ENCODE results near the gene HLA-DQB2. TPM values are rescaled to one million over a fixed set of nuclear protein-coding genes. Genes with fewer than 3 reads are reported as not detected.
"Not testable (repeated sequence)": the region's sequence is repeated elsewhere in the genome, so short reads cannot be mapped to it uniquely, and the experiment has no call there.

HLA-DQB2 gene
- polyA plus RNA-seq, 2 donors: 0.51 to 11.9 TPM

DNA sequence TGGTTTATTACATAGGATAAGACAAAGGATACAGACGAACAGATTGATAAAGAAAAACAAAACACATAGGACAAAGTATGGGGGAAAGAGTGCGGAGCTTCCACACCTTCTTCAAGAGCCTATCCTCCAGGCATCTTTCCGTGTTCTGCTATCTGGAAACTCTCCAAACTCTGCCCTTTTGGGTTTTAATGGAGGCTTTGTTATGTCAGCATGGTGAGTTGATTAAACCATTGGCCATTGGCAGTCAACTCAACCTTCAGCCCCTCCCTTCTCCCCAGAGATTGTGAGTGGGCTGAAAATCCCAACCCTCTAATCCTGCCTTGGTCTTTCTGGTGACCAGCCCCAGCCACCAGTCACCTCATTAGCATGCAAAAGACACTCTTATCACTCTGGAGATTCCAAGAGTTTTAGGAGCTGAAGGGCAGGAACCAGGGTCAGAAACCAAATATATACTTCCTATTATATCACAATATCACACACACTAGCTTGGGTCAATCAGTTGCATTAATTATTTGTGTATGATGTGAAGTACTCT, 29.6 kb upstream of the HLA-DQB2 start:
- WGBS, 2 donors: 77 to 82% methylated on average over 3 of the region's 3 CpGs
- H3K36me3 ChIP-seq (ENCODE audit: control insufficient read depth in 2 of 2, insufficient read depth in 2 of 2, low read length in 1 of 2): no peaks in the 10 kb centered on the region

DNA sequence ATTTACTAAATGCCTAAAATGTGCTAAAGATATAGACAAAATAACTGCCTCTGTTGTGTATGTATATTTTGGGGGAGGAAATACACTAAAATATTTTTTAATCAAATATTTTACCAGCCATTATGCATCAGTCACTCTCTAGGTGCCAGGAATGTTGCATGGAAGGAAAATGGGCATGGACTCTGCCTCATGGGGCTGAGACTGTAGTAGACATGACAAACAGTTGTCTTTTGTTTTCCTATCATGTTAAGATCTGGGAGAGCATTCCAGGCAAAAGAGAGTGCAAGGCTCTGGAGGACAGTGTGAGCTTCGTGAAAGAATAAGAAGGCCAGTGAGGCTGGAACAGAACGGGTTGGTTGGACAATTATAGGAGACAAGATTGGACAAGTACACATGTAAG, 27.0 kb upstream of the HLA-DQB2 start:
- H3K4me1 ChIP-seq (ENCODE audit: control insufficient read depth in 2 of 2, insufficient read depth in 2 of 2, low read length in 1 of 2): no peaks in the 10 kb centered on the region
- no peak overlapping the region for H3K27ac ChIP-seq (ENCODE audit: low read depth in 2 of 2, low read length in 1 of 2)
- H3K27me3 ChIP-seq (ENCODE audit: control insufficient read depth in 1 of 2, insufficient read depth in 2 of 2, low read length in 2 of 2): peaks cover 0 to 5% of the 10 kb centered on the region in 2 donors
- H3K9me3 ChIP-seq (ENCODE audit: control insufficient read depth in 2 of 2, insufficient read depth in 1 of 2, low read depth in 1 of 2, low read length in 1 of 2): no peaks in the 10 kb centered on the region
- no peaks in the 10 kb centered on the region for H3K36me3 ChIP-seq (ENCODE audit: control insufficient read depth in 2 of 2, insufficient read depth in 2 of 2, low read length in 1 of 2)
- H3K4me3 ChIP-seq (ENCODE audit: low read depth in 1 of 2, low read length in 2 of 2): no peak overlapping the region
- WGBS, 2 donors: 38 to 39% methylated on average over 2 of the region's 2 CpGs

More for the DNA sequence above, 29.6 kb upstream of the HLA-DQB2 start:
- no peaks in the 10 kb centered on the region for H3K4me1 ChIP-seq (ENCODE audit: control insufficient read depth in 2 of 2, insufficient read depth in 2 of 2, low read length in 1 of 2)
- H3K27ac ChIP-seq (ENCODE audit: low read depth in 2 of 2, low read length in 1 of 2): no peak overlapping the region
- no peaks in the 10 kb centered on the region for H3K9me3 ChIP-seq (ENCODE audit: control insufficient read depth in 2 of 2, insufficient read depth in 1 of 2, low read depth in 1 of 2, low read length in 1 of 2)
- no peak overlapping the region for H3K4me3 ChIP-seq (ENCODE audit: low read depth in 1 of 2, low read length in 2 of 2)
- peaks cover 0 to 5% of the 10 kb centered on the region in 2 donors for H3K27me3 ChIP-seq (ENCODE audit: control insufficient read depth in 1 of 2, insufficient read depth in 2 of 2, low read length in 2 of 2)

GRCh38 chr6:32785781-32786533, 22.6 kb upstream of the HLA-DQB2 start:
- H3K27me3 ChIP-seq (ENCODE audit: control insufficient read depth in 1 of 2, insufficient read depth in 2 of 2, low read length in 2 of 2): no peaks in the 10 kb centered on the region
- no peak overlapping the region for H3K4me3 ChIP-seq (ENCODE audit: low read depth in 1 of 2, low read length in 2 of 2)
- H3K4me1 ChIP-seq (ENCODE audit: control insufficient read depth in 2 of 2, insufficient read depth in 2 of 2, low read length in 1 of 2): no peaks in the 10 kb centered on the region
- no peaks in the 10 kb centered on the region for H3K9me3 ChIP-seq (ENCODE audit: control insufficient read depth in 2 of 2, insufficient read depth in 1 of 2, low read depth in 1 of 2, low read length in 1 of 2)
- 39 to 50% methylated on average over 5 of the region's 5 CpGs for WGBS, 2 donors
- no peak overlapping the region for H3K27ac ChIP-seq (ENCODE audit: low read depth in 2 of 2, low read length in 1 of 2)
- no peaks in the 10 kb centered on the region for H3K36me3 ChIP-seq (ENCODE audit: control insufficient read depth in 2 of 2, insufficient read depth in 2 of 2, low read length in 1 of 2)

DNA sequence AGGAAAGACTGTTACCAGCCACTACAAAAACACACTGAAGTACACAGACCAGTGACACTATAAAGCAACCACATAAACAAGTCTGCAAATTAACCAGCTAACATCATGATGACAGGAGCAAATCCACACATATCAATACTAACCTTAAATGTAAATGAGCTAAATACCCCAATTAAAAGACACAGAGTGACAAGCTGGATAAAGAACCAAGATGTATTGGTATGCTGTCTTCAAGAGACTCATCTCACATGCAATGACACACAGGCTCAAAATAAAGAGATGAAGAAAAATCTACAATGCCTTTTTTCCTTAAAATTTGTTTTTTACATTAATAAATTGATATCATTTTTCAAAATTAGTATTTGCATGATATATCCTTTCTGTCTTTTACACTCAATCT, 19.6 kb upstream of the HLA-DQB2 start:
- H3K4me1 ChIP-seq (ENCODE audit: control insufficient read depth in 2 of 2, insufficient read depth in 2 of 2, low read length in 1 of 2); H3K9me3 ChIP-seq (ENCODE audit: control insufficient read depth in 2 of 2, insufficient read depth in 1 of 2, low read depth in 1 of 2, low read length in 1 of 2); H3K36me3 ChIP-seq (ENCODE audit: control insufficient read depth in 2 of 2, insufficient read depth in 2 of 2, low read length in 1 of 2); H3K27ac ChIP-seq (ENCODE audit: low read depth in 2 of 2, low read length in 1 of 2); H3K4me3 ChIP-seq (ENCODE audit: low read depth in 1 of 2, low read length in 2 of 2); H3K27me3 ChIP-seq (ENCODE audit: control insufficient read depth in 1 of 2, insufficient read depth in 2 of 2, low read length in 2 of 2): not testable (repeated sequence)

- Histone ChIP-seq H3K4me1 (ENCODE audit: control insufficient read depth in 2 of 2, insufficient read depth in 2 of 2, low read length in 1 of 2) (no peaks in the 10 kb centered on the region), H3K4me3 (ENCODE audit: low read depth in 1 of 2, low read length in 2 of 2) (no peak overlapping the region), H3K36me3 (ENCODE audit: control insufficient read depth in 2 of 2, insufficient read depth in 2 of 2, low read length in 1 of 2) (no peaks in the 10 kb centered on the region), H3K27me3 (ENCODE audit: control insufficient read depth in 1 of 2, insufficient read depth in 2 of 2, low read length in 2 of 2) (no peaks in the 10 kb centered on the region), H3K27ac (ENCODE audit: low read depth in 2 of 2, low read length in 1 of 2) (no peak overlapping the region), H3K9me3 (ENCODE audit: control insufficient read depth in 2 of 2, insufficient read depth in 1 of 2, low read depth in 1 of 2, low read length in 1 of 2) (no peaks in the 10 kb centered on the region)
Observed at GRCh38 chr6:32779036-32779435, 15.7 kb upstream of the HLA-DQB2 start.

GRCh38 chr6:32775071-32775470, 11.7 kb upstream of the HLA-DQB2 start:
- no peaks in the 10 kb centered on the region for H3K27me3 ChIP-seq (ENCODE audit: control insufficient read depth in 1 of 2, insufficient read depth in 2 of 2, low read length in 2 of 2)
- H3K27ac ChIP-seq (ENCODE audit: low read depth in 2 of 2, low read length in 1 of 2): no peak overlapping the region
- no peaks in the 10 kb centered on the region for H3K4me1 ChIP-seq (ENCODE audit: control insufficient read depth in 2 of 2, insufficient read depth in 2 of 2, low read length in 1 of 2)
- H3K36me3 ChIP-seq (ENCODE audit: control insufficient read depth in 2 of 2, insufficient read depth in 2 of 2, low read length in 1 of 2): no peaks in the 10 kb centered on the region
- WGBS, 2 donors: 21 to 24% methylated on average over 1 of the region's 1 CpG
- no peaks in the 10 kb centered on the region for H3K9me3 ChIP-seq (ENCODE audit: control insufficient read depth in 2 of 2, insufficient read depth in 1 of 2, low read depth in 1 of 2, low read length in 1 of 2)
- no peak overlapping the region for H3K4me3 ChIP-seq (ENCODE audit: low read depth in 1 of 2, low read length in 2 of 2)

- WGBS, 2 donors: 23 to 52% methylated on average over 1 of the region's 1 CpG
- H3K27me3 ChIP-seq (ENCODE audit: control insufficient read depth in 1 of 2, insufficient read depth in 2 of 2, low read length in 2 of 2): no peaks in the 10 kb centered on the region
- no peak overlapping the region for H3K4me3 ChIP-seq (ENCODE audit: low read depth in 1 of 2, low read length in 2 of 2)
- no peak overlapping the region for H3K27ac ChIP-seq (ENCODE audit: low read depth in 2 of 2, low read length in 1 of 2)
- no peaks in the 10 kb centered on the region for H3K36me3 ChIP-seq (ENCODE audit: control insufficient read depth in 2 of 2, insufficient read depth in 2 of 2, low read length in 1 of 2)
- H3K9me3 ChIP-seq (ENCODE audit: control insufficient read depth in 2 of 2, insufficient read depth in 1 of 2, low read depth in 1 of 2, low read length in 1 of 2): no peaks in the 10 kb centered on the region
- no peaks in the 10 kb centered on the region for H3K4me1 ChIP-seq (ENCODE audit: control insufficient read depth in 2 of 2, insufficient read depth in 2 of 2, low read length in 1 of 2)
Observed at GRCh38 chr6:32774426-32774825, 11.1 kb upstream of the HLA-DQB2 start.

DNA sequence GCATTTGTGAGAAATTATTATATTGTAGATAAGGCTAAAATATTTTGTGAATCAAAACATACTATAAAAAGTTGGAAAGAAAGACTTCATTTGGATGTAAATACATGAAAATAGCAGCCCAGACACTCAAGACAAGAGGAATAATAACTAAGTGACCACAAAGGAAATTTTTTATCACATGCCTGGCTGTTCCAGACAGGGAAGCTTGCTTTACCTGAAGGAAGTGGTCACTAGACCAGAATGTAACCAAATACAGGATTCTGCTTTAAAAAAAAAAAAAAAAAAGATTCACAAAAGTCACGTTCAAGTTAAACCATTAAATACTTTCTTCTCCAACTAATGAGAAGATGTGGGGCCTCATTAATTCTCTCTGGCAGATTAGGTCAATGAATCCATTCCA, 9.3 kb upstream of the HLA-DQB2 start:
- no peaks in the 10 kb centered on the region for H3K27me3 ChIP-seq (ENCODE audit: control insufficient read depth in 1 of 2, insufficient read depth in 2 of 2, low read length in 2 of 2)
- 35 to 41% methylated on average over 1 of the region's 1 CpG for WGBS, 2 donors
- H3K4me1 ChIP-seq (ENCODE audit: control insufficient read depth in 2 of 2, insufficient read depth in 2 of 2, low read length in 1 of 2): no peaks in the 10 kb centered on the region
- no peaks in the 10 kb centered on the region for H3K9me3 ChIP-seq (ENCODE audit: control insufficient read depth in 2 of 2, insufficient read depth in 1 of 2, low read depth in 1 of 2, low read length in 1 of 2)
- no peaks in the 10 kb centered on the region for H3K36me3 ChIP-seq (ENCODE audit: control insufficient read depth in 2 of 2, insufficient read depth in 2 of 2, low read length in 1 of 2)
- no peak overlapping the region for H3K4me3 ChIP-seq (ENCODE audit: low read depth in 1 of 2, low read length in 2 of 2)
- no peak overlapping the region for H3K27ac ChIP-seq (ENCODE audit: low read depth in 2 of 2, low read length in 1 of 2)

GRCh38 chr6:32764048-32764447, 716 bp upstream of the HLA-DQB2 start:
- Histone ChIP-seq H3K27ac (ENCODE audit: low read depth in 2 of 2, low read length in 1 of 2) (no peak overlapping the region), H3K27me3 (ENCODE audit: control insufficient read depth in 1 of 2, insufficient read depth in 2 of 2, low read length in 2 of 2) (peaks cover 0 to 4% of the 10 kb centered on the region in 2 donors), H3K9me3 (ENCODE audit: control insufficient read depth in 2 of 2, insufficient read depth in 1 of 2, low read depth in 1 of 2, low read length in 1 of 2) (no peaks in the 10 kb centered on the region), H3K36me3 (ENCODE audit: control insufficient read depth in 2 of 2, insufficient read depth in 2 of 2, low read length in 1 of 2) (no peaks in the 10 kb centered on the region), H3K4me3 (ENCODE audit: low read depth in 1 of 2, low read length in 2 of 2) (no peak overlapping the region), H3K4me1 (ENCODE audit: control insufficient read depth in 2 of 2, insufficient read depth in 2 of 2, low read length in 1 of 2) (no peaks in the 10 kb centered on the region)
- 23 to 28% methylated on average over 1 of the region's 1 CpG for WGBS, 2 donors

GRCh38 chr6:32761548-32761947, 1.8 kb downstream of the HLA-DQB2 start:
- no peaks in the 10 kb centered on the region for H3K36me3 ChIP-seq (ENCODE audit: control insufficient read depth in 2 of 2, insufficient read depth in 2 of 2, low read length in 1 of 2)
- H3K27me3 ChIP-seq (ENCODE audit: control insufficient read depth in 1 of 2, insufficient read depth in 2 of 2, low read length in 2 of 2): peaks cover 0 to 4% of the 10 kb centered on the region in 2 donors
- H3K4me3 ChIP-seq (ENCODE audit: low read depth in 1 of 2, low read length in 2 of 2): no peak overlapping the region
- no peaks in the 10 kb centered on the region for H3K9me3 ChIP-seq (ENCODE audit: control insufficient read depth in 2 of 2, insufficient read depth in 1 of 2, low read depth in 1 of 2, low read length in 1 of 2)
- WGBS, 2 donors: 51 to 67% methylated on average over 37 to 40 of the region's 40 CpGs
- no peak overlapping the region for H3K27ac ChIP-seq (ENCODE audit: low read depth in 2 of 2, low read length in 1 of 2)
- H3K4me1 ChIP-seq (ENCODE audit: control insufficient read depth in 2 of 2, insufficient read depth in 2 of 2, low read length in 1 of 2): no peaks in the 10 kb centered on the region

All from esophagus (tissue), 2 donors.